Stimulated activated CD8-positive, alpha-beta memory T cell treated with anti-CD3 and anti-CD28 coated beads, Interleukin-4, amount 100 ng/mL, for 1 hour (primary cell): ENCODE data around the gene AGXT.

ENCODE experiments used
- DNase-seq, 2 donors: peaks; one replicate each; pipeline ENCODE4 v3.0.0-alpha.2; 2020; ENCODE audit warnings: low read depth in 2 of 2, low spot score in 1 of 2

Gene AGXT

DNA sequence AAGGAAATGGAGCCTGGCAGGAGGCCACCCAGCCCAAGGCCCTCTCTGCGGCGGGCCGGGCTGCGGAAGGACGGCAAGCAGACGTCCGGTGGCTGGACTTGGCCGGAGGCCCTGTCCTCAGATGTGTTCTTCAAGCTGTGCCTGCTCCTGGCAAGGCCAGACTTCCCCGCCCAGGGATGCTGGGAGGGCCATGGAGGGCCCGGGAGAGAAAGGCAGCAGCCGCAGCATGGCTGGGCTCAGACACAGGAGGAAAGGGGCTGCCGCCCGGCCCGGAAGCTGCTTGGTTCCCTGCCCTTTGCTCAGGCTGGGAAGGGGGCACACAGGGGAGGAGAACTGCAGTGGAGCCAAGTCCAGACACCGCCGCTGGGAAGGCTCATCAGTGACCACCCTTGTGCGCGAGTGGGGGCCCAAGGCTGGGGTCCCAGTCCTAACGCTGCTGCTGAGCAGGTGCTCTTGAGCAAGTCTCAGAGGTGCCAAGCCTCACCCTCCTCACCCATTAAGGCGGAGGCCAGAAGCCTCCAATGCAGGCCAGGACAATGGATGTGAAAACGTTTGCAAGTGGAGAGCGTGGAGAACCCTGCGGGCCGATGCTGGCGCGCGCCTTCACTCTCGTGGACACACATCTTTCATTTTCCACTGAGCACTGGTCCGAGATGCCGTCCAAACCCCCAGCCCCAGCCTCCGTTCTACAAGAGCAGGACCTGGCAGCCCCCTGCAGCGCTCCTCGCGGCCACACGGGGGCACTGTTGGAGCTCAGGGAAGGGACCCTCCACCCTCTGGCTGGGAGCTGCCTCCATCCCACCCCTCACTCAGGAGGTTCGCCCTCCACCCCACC lies 45.4 kb downstream of the AGXT start:
- DNase-seq, result peak; percentile 14 to 24

DNA sequence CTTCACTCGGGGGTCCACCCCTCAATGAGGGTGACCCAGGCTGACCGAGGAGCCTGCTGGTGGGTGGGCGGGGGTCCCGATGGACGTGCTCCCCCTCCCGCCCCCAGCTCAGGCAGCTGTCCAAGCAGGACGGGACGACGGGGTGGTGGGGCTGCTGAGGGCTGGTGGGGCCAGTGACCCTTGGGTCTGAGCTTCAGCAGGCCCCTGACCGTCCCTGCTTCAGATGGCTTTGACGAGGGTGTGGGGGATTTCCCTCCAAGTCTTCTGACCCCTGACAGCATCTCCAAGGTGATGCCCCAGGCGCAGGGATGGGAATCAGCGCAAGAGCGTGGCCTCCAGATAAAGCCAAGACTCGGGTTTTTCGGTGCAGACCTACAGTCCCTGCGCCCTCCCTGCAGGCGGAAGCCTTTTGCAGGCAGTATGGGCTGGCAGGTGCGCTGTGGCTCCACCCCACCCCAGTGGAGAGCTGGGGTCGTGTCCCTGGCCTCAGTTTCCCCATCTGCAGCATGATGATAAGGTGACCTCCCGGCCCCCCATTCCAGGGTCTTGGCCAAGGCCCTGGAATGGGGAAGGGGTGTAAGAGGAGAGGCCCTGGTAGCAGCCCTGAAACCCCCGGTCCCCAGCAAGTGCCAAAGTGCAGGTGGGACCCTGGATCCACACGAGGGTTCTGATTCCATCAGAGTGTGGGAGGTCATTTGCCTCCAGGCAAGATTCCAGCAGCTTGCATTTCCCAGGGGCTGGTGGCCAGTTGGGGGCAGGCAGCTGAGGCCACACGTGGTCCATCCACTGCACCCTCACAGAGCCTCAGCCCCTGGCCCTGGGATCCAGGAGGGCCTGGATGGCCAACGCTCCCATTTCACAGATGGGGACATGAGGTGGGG lies 46.3 kb downstream of the AGXT start:
- DNase-seq, result no peak

DNA sequence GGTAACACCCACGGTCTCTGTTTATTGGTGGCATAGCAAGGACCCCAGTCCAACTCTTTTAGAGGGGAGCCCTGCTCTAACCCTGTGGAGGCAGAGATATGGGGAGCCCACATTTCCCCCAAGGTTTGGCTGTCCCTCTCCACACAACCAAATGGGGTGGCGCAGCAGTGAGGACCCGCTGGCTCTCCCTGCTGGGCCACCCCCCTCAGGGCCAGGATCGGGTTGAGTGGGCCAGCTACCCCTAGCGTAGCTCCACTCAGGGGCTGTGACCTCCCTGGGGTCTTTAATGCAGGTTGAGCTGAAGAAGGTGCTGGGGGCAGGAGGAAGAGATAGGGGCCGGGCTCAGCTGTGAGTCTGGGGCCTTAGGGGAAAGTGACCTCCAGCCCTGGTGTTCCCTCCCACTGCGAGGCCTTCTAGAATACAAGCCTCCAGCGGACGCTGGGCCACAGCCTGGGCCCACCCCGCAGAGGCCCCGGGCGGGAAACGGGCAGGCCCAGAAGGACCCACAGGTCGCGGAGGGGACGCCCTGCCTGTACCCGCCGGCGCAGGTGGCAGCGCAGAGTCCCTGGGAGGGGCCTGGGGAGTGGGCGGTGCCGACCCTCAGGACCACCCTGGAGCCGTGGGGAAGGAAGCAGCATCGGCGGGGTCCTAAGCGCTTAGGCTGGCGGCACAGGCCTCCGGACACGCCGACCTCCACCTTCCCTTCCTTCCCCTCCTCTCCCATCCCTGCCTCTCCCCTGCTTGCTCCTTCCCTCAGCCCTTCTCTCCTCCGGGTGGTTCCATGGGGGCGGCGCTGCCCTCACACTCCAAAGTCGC lies 47.1 kb downstream of the AGXT start:
- DNase-seq, result no peak

DNA sequence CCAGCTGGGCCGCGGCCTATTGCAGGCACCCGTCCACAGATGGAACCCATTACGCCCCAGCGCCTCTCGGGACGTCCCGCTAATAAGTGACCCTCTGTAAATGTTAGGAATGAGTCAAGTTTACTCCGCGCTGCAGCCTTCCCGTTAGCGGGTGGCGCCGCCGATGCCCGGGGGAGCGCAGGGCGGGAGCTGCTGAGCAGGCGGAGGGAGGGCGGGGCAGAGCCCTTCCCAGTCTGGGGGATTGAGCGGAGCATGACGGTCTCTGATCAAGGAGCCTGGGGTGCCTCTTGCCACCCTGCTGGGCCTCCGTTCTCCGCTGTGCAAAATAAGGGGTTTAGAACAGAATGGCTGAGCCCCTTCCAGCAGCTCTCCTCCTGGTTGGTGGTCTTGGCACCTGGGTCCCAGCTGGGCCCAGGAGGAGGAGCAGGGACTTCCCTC lies 48.0 kb downstream of the AGXT start:
- DNase-seq, result no peak

DNA sequence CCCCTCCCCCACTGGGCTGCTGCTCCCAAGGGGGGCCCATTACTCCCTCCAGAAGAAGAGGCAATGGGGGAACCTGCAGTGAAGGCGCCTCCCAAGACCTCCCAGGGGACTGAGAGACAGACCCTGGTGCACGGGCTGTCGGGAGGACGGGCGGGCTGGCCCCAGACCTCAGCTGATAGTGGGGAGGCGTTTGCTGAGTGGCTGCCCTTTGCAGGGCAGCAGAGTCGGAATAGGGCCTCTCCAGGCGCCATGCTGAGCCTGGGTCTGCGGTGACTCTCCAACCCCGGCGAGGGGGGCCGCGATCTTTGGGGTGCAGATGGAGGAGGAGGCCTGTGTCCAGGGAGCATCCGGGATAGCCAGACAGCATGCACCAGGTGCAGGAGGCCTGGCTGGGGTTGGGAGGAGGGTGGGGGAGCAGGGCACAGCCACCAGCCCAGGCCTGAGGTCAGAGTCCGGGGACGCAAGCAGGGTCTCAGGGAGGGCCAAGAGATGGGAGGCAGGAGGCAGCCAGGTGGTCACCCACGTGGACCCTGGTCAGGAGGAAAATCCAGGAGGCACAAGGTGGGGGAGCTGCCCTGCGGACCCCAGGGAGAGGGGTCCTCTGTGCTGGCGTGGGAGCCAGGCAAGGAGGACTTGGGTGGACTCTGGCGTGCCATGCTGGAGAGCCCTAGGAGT lies 48.5 kb downstream of the AGXT start:
- no peak for DNase-seq

DNA sequence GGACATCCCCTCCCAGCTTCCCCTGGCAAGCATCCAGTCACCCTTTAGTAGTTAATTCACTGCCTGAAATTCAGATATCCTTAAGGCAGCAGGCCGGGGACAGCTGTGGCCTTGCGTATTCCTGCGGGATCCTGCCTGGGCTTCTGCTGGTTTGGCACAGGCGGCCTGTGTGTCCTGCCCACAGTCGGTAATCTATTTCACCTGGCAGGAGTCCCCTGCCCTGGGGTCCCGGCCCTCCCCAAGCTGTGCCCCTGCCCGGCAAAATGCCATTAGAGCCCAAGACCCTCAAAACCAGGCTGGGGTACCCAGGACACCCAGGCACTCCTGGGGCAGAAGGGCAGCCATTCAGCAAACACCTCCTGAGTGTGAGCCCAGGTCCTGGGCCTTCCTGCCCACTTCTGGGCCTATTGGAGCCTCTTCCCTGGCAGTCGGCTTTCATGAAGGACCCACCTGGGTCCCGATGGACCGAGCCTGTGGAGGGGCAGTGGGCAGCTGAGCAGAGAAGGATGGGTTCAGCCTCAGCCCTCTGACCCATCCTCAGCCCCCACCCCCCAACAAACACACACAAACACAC lies 49.1 kb downstream of the AGXT start:
- no peak for DNase-seq

DNA sequence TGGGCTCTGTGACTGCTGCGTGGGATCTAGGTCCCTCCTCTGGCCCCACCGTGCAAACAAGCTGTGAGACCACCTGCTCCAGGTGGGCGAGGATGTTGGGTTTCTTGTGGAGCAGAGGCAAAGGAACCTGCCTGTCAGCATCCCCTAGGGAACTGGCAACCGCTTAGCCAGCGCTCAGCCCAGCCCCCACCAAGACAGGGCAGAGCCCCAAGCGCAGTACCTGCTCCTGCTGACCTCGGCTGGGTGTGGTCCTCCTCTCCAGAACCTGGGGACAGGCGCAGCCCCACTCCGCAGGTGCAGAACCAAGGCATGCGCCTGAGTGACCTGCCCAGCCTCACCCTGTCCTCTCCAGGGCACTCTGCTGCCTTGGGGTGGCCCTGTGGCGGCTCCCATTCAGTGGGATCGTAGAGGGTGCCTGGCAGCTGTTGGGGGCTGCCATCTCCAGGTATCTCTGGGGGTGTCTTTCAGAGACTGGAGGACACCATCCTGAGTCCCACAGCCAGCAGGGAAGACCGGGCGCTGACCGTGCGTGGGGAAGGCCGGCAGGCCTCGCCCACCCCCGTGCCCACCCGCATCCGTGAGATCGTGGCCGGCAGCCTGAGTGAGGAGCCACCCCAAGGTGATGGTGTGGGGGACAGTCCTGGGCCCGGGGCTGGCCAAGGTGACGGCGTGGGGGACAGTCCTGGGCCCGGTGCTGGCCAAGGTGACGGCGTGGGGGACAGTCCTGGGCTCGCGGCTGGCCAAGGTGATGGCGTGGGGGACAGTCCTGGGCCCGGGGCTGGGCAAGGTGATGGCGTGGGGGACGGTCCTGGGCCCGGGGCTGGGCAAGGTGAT lies 49.9 kb downstream of the AGXT start:
- no peak for DNase-seq

DNA sequence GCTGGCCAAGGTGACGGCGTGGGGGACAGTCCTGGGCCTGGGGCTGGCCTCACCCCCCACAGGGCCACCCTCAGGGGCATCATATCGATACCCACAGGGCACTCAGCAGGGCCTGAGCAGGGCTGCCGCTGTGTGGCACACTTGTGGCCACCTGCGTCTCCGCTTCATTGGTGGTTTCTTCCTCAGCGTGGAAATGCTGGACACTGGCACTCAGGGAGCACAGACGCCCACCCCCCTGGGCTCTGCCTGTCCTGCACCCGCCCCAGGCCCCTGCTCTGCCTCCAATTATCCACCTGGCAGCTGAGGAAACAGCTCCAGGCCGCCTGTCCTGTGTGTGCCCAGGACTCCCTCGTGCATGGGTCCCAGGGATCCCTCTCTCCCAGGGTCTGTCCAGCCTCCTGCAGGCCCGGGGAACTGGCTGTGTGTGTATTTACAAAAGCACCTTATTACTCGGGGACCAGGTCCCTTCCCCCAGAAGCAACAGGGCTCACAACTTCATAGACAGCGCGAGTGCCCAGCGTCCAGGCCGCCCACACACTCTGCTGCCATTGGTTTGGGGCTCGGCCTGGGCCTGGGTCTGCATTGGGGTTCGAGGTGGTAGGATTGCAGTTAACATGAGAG lies 50.6 kb downstream of the AGXT start:
- no peak for DNase-seq

DNA sequence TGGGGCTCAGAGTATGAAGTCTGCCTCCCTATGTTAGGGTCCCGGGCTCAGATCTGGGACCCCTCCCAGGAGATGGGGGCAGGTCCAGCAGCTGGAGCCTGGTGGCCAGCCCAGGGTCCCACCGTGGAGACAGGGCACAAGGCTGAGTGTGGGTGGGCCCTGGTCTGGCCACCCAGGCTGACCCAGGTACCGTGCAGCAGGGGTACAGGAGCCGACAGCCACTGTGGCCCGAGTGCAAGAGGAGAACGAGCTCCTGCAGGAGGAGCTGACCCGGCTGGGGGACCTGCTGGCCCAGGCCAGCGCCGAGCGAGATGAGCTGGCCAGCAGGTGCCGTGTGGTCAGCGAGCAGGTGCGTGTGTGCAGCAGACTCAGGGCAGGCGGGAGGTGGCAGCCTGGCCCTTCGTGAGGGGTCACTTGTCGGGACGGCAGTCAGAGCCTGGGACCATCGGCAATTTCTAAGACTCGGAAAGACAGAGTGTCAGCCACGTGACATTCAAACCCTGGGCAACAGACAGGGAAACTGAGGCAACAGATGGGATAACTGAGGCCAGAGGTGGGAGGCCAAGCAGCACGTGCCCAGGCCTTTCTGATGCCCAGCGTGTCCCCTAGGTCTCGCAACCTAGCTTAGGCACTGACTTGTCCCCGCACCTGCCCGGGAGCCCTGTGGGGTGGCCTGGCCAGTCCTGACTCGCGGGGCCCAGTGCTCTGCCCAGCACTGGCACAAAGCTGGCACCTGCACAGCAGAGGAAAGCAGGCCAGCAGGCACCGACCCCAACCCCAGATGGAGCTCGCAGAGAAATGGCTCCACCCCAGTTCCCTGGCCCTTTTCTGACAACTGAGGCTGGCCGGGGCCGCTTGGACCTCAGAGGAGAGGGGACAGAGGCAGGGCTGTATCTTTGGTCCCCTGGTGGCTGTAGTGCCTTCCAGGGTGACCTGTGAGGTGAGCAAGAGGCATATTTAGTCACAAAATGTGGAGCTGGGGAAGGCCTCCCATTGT lies 51.5 kb downstream of the AGXT start:
- DNase-seq, result no peak

DNA sequence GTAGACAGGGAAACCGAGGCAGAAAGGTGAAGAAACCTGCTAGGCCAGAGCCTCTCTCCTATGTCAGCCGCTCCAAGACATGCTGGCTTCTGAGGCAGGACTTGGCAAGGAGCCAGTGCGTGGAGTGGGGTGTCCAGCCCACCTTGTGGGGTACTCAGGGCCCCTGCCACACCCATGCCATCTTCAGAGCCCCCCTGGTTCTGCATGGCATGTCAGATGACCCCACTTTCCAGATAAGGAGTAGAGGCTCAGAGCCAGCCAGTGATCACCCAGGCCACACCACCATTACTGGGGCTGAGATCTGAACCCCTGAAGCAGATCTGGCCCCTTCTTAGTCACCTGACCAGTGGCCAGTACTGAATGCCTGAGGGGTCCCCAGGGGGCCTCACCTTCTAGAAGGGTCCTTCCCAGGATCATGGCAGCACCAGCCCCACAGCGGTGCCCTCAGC lies 52.2 kb downstream of the AGXT start:
- DNase-seq, result no peak

DNA sequence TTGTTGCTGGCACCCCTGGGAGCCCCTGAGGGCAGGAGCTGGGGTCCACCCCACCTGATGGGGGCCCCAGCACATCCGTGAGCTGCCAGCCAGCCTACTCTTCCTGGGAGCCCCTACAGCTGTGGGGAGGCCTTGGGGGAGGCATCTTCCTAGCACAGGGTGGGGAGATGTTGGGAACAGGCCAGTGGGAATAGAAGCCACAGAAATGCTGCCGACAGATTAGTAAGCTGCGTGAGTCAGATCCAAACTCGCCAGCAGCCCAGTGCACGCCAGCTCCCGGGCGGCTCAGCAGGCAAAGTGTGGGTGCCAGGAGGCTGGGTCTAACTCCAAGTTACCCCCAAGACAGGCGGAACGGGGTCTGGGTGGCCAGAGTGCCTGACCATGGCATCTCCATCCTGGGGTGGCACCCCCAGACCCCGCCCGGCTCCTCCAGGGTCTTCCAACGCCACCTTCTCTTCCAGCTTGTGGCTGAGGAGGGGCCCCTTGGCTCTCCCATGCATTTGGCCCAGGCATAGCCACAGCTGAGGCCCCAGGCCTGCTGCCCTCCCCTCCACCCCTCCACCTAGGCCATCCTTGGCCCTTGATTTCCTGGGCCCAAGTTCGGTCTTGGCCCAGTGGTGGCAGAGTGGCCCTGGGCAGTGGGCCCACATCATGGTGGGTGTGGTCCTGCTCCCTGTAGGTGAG lies 52.8 kb downstream of the AGXT start:
- no peak for DNase-seq

DNA sequence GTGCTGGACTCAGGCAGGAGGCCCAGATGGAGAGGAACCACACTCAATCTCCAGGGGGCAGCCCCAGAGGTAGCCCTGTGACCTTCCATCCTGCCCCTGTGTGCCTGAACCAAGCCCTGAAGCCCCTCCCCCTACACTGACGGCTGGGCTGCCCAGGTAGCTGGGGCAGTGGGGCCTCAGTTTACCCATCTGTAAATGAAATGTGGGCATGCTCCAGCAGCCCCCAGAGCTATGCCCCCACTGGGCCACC lies 53.3 kb downstream of the AGXT start:
- DNase-seq, result no peak

DNA sequence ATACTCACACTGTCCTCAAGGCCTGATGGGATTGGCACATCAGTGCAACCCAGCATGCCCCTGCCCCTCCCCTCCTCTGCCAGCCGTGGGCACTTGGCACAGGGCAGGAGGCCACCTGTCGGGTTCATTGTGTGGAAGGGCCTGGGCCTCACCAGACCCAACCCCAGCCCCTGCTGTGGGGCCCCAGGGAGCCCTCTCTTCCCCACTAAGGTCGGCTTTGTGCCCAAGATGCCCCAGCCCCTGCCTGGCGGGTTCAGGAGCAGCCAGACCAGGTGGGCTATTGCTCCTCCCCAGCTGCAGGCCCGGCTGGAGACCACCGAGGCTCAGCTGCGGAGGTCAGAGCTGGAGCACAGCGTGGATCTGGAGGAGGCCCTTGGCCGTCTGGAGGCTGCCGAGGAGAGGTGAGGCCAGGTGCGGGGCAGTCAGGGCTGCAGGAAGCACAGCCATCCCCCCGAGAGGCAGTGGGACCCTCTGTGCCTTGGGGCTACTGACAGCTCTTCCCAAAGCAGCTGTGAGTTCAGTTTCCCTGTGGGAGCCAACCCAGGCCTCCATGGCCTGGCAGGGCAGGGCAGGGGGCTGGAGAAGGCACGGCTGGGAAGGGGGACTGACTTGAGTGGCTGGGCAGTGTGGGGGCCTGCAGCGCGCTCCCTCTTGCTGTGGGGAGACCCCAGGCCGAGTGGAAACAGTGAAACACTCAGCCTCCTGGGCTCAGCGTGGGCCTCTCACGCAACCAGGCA lies 53.8 kb downstream of the AGXT start:
- DNase-seq, result no peak

DNA sequence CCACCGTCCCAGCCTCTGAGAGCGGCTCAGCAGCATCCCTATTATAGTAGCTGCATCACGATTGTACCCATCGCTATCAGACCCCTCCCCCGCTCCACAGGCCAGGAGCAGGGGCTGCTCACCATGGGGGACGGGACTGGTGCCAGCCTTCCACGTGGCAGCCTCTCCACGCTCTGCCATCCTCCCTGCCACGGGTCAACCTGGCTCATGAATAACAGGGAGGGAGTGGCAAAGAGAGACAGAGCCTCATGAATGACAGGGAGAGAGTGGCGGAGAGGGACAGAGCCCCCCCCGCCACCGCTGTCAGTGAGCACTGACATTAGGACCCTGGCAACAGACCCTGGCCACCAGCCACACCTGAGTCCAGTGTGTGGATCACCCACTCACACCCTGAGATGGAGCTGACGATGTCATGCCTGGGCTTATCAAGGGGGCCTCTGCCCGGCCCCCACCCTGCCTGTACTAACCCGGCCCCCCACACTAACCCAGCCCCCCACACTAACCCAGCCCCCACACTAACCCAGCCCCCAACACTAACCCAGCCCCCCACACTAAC lies 54.4 kb downstream of the AGXT start:
- no peak for DNase-seq

DNA sequence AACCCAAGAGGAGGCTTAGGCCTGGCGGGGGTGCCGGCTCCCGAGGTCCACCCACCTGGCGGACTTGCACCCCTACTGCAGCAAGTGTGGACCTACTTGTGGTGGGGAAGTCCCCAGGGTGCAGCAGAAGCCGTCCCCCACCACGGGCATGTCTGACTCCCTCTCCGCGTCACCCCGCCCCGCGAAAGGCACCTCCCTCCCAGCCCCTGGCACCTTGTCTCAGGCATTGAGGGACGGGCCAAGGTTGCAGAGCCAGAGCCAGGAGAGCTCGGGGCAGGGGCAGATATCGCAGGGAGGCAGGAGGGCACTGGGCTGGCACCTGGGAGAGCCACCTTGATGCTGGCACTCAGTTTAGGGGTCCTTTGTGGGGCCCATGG lies 56.6 kb downstream of the AGXT start:
- no peak for DNase-seq
